ENCODE results near the gene COL6A5.
"Not testable (repeated sequence)": the region's sequence is repeated elsewhere in the genome, so short reads cannot be mapped to it uniquely, and the experiment has no call there.

GRCh38 chr3:130446840-130447239 lies 101.4 kb downstream of the COL6A5 start:
- TF ChIP-seq CTCF (IDR thresholded peaks at IDR 0.05; ENCODE audit: low read length); EZH2 (IDR thresholded peaks at IDR 0.05; ENCODE audit: borderline replicate concordance, low read length): not testable (repeated sequence)

Data from OCI-LY1 (cell line).